HG03066 (cell line): Measurements from ENCODE around the gene NSMF.

Experiments used
- ATAC-seq: cut with Tn5 transposase; IDR thresholded peaks from one replicate; pipeline ENCODE4 v1.9.1; 2021; ENCODE audit warnings: low read depth; ENCODE audit not compliant: unreplicated experiment

NSMF gene

DNA sequence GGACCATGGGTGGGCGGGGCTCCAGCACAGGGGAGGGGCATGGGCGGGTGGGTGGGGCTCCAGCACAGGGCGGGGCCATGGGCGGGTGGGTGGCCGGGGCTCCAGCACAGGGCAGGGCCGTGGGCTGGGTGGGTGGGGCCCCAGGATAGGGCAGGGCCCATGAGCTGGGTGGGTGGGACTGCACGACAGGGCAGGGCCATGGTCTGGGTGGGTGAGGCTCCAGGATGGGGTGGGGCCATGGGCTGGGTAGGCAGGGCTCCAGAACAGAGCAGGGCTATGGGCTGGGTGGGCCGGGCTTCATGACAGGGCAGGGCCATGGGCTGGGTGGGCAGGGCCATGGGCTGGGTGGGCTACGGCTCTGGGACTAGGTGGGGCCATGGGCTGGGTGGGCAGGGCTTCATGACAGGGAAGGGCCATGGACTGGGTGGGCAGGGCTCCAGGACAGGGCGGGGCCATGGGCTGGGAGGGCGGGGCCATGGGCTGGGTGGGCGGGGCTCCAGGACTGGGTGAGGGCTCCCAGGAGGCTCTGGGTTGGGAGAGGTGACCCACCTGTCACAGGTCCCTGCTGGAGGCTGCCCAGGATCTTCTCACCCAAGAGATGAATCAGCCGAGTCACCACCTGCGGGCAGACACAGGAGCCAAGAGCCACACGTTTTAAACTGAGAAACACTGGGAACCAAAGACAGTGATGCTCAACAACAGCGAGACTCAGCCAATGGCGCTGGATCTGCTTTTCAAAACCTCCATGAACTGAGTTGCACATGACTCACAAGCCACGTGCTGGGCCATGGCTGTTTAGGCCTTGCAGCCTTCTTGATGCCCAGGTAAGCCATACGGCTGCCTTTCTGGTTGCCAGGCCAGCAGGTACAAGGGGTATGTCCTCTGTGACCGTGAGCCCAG, 33.6 kb upstream of the NSMF start:
- ATAC-seq, result no peak

DNA sequence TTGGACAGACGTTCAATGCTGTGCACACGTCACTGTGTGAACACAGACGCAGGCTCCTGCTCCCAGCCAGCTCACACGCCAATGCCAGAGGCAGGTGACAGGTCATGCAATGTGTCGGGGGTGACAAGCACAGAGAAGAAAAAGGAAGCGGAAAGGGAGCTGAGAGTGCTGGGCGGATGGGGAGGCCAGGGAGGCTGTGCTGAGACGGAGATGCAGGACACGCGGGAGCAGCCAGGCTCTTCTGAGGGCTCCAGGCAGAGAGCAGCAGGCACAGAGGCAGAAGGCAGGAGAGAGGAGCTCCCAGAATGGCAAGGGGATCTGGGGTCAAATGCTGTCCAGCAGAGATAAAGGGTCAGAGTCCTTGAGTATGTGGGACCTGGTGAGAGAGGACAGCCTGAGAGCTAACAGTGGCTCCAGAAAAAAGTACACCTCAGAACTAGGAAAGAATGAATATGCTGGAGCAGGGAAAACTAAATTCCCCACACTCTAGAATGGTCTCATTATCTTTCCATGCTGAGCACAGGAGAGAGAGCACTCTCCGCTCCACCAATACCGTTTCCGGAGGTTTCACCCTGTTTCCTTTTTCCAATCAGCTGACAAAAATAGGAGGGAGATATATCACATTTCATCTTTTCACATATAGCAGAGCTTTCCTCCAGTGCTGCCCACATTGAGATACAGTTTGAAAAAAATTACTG, 32.8 kb upstream of the NSMF start:
- no peak for ATAC-seq

DNA sequence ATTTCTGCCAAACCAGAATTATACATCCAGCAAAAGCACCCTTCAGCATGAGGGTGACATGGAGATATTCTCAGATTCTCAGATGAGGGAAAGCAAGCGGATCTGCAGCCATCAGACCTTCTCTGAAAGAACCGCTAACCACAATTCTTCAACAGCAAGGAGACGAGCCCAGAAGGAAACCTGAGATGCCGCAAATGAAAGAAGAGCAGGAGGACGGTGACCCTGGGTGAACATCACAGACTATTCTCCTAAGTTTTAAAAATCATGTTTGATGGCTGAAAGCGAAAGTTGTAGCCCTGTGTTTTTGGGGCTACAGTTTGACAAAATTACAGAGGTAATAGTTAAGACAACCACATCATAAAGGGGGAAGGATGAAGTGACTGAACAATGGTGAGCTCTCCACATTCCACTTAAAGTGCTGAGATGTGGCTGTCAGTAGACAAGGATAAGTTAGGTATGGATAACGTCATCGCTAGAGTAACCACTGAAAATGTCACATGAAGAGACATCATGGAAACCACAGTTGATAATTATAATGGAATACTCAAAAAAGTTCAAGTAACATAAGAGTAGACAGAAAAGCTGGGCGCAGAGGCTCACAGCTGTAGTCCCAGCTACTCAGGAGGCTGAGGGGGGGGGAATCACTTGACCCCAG, 31.5 kb upstream of the NSMF start:
- no peak for ATAC-seq

DNA sequence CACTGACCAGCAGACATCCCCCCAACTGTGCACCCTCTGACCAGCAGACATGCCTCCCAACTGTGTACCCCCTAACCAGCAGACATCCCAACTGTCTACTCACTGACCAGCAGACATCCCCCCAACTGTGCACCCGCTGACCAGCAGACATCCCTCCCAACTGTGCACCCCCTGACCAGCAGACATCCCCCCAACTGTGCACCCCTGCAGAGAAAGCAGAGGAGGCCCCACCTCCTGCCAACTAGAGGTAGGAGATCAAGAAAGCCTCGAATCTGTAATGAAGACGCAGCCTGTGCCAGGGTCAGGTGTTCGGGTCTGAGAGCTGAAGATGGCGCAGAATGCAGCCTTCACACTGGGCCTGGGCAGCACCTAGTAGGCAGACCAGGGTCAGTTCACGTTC, 29.8 kb upstream of the NSMF start:
- ATAC-seq, result no peak

DNA sequence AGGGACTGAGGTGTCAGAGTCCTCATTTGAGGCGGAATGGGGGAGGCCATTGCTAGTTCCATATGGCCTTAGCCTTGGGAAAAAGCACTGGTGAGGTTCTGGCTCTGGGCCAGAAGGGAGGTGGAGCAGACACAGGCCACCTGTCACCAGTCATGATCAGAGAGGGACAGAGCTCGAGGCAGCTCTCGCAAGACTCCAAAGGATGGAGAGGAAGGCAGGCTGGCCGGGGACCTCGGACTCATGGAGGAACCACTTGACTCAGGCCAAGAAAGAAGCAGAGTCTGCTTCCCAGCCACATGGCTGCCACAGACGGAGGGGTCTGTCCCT, 29.2 kb upstream of the NSMF start:
- no peak for ATAC-seq

GRCh38 chr9:137487454-137488326, 28.6 kb upstream of the NSMF start:
- no peak for ATAC-seq

GRCh38 chr9:137486545-137487453, 27.7 kb upstream of the NSMF start:
- ATAC-seq, result no peak

GRCh38 chr9:137486141-137486490, 27.0 kb upstream of the NSMF start:
- no peak for ATAC-seq

DNA sequence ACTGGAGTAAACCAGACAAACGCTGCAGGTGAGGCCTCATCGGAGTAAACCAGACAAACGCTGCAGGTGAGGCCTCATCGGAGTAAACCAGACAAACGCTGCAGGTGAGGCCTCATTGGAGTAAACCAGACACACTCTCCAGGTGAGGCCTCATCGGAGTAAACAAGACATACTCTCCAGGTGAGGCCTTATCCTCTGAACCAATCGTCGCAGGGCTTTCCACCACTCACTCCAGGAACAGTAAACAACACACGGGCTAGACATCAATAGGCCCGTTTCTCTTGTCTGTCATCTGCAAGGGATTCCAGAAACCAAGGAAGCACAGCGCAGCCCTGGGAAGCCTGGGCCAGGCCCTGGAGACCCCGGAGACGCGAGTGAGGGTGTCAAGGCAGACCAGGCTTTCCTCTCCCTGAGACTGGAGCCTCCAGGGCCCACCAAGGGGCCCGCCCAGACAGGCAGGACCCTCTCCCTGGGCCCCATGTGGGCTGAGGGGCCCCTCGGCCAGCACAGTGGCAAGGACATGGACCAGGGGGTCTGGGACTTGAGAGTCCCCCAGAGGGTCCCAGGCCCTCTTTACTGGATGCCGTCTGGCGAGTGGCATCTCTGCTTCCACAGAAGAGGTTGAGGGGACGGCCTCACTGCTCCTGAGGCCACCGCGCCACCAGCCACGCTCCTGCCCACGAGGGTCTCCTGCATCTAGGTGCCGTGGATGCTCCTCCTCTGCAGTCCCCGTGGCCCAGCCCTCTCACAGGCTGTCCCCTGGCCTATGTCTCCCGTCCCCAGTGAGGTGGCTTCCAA, 26.4 kb upstream of the NSMF start:
- no peak for ATAC-seq

DNA sequence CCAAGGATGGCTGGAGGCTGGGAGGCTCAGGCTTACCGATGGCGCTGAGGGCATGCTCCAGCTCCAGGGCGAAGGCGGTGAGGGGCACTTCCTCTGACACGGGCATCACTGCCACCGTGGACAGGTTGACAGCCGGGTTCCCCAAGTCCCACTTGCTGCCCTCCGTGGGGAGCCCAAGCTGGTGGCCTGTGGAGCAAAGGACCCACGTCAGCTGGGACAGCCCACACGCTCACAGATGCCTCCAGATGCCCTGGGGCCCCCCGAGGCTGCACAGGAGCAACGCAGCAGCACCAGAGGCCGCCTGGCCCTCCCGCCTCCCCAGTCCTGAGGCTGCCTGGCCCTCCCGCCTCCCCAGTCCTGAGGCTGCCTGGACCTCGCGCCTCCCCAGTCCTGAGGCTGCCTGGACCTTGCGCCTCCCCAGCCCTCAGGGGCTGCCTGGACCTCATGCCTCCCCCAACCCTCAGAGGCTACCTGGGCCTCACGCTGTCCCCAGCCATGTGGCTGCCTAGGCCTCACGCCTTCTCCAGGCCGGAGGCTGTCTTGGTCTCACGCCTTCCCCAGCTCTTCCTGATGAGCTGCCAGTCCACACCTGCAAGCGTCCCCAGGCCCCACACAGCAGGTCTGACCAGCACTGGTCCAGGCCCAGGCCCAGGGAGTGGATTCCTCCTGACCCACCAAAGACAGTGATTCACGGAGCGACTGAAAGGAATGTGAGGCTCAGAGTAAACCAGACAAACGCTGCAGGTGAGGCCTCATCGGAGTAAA, 25.6 kb upstream of the NSMF start:
- ATAC-seq, result no peak

GRCh38 chr9:137482094-137482781, 23.1 kb upstream of the NSMF start:
- no peak for ATAC-seq

DNA sequence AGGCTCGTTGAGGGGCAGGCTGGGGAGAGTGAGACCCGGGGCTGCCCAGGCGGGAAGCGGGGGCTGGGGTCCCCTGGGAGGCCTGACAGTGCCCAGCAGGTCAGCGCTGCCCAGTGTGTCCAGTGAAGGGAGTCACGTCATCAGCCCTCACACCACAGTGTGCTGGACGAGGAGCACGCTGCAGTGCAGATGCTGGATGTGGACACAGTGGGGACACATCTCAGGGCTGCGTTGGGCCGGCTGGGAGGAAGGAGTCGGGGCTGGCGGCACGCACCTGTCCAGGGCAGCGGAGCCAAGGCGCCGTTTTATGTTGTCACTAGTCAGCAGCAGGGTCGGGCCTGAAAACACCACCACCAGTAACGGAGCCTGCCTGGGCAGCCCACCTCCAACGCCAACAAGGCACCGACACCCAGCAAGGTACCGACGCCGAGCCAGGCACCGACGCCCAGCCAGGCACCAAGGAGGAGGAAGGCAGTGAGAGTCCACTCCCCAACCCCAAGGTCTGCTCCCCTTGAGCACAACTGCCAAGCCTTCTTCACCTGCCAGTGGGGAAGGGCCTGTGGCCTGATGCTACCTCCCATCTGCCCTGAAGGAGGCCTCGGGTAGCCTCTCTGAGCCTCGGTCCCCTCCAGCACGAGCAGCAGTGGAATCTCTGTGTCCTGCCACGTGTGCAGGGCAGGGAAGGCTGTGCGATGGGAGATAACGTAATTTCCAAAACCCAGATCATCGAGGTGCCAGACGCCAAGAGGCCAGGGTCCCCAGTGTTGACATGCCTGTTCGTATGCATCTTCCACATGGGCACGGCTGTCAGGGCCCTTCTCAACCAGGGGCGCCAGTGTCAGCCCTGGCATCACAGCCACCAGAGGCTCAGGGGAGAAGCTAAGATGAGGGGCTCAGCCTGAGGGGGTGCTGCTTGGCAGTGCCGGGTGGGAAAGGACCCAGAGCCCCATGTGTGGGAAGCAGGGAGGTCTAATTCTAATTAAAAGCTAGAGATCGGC, 21.9 kb upstream of the NSMF start:
- ATAC-seq, result no peak

- ATAC-seq, result no peak
These were observed 21.0 kb upstream of the NSMF start for GRCh38 chr9:137479892-137480685.

DNA sequence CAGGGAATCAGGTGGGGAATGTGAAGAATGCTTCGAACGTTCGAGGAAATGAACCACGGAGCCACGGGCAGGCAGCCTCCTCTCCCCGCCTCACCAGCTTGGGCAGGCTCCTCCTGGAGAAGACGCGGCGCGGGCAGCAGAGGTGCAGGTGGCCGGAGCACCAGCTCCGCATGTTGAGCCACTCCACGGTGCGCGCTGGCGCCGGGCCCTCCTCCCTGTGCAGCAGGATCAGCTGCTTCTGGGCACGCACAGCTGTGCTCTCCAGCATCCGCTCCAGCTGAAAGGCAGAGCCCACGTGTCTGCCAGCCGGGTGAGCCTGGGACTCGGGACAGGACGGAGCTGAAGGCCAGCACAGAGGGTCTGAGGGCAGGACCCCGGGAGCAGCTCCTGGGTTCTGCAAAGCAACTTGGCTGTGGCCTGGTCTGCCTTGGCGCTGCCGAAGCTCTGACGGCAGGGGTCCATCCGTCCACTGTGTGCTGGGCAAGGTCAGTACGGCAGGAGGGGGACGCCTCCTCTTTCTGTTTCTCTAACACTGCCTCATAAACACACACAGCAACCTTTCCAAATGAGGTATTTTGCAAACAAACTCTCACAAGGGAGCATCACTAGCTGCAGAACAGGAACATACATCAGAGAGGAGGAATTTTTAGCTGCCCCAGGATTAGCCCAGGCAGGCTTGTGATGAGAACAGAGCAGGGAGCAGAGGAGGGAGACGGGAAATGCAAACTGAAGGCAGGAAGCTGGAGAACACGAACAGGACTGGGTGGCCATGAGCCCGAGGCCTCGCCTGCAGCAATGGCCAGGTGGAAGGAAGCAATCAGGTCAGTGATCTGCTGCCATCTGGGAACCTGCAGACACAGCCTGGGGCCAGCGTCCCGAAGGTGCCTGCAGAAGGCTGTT, 20.1 kb upstream of the NSMF start:
- ATAC-seq, result no peak

- no peak for ATAC-seq
These were observed 19.5 kb upstream of the NSMF start for GRCh38 chr9:137478613-137478961.
